ENCODE data around the gene SHOC2. TPM values are rescaled to one million over a fixed set of nuclear protein-coding genes. Genes with fewer than 3 reads are reported as not detected.

The SHOC2 gene
- polyA plus RNA-seq, 1 of the 3 experiments (the other 2 are of a cell fraction) = 6.9 TPM

DNA sequence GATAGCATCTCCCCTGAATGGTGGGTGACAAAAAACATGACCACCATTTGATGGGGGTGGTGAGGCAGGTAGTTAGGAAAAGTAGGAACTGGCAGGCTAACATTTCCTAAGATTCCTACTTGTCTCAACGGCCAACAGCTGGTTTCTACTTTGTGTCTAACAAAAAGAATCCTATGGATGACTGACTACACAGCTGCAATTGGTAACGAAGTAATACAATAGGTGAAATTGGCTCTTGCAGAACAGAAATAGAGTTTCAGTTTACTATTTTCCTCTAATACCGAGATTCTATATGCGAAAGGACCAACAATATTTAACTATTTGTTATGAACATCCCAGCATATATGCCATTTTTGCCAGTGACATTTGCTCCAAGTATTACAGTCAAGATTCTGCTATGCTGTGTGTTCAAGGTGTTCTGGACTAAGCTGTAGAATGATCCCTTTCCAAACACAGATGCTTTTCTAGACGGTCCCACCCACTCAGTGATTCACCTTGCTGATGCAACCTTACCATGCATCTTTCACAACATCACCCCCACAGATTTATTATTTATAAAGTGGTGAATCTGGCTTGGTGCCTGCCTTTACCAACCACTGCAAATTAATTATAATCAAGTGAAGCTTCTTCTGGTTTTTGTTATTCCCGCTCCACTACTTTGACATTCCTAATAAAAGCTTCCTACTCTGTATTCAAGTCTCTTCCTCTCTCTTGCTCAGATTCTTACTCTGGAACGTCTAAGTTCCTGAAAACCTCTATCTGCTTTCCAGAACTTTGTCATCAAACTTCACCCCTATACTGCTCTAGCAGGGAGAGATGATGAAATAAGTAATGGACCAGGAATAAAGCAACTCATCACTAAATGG lies 17.2 kb upstream of the SHOC2 start (continued):
- TF ChIP-seq, protein P1, sequence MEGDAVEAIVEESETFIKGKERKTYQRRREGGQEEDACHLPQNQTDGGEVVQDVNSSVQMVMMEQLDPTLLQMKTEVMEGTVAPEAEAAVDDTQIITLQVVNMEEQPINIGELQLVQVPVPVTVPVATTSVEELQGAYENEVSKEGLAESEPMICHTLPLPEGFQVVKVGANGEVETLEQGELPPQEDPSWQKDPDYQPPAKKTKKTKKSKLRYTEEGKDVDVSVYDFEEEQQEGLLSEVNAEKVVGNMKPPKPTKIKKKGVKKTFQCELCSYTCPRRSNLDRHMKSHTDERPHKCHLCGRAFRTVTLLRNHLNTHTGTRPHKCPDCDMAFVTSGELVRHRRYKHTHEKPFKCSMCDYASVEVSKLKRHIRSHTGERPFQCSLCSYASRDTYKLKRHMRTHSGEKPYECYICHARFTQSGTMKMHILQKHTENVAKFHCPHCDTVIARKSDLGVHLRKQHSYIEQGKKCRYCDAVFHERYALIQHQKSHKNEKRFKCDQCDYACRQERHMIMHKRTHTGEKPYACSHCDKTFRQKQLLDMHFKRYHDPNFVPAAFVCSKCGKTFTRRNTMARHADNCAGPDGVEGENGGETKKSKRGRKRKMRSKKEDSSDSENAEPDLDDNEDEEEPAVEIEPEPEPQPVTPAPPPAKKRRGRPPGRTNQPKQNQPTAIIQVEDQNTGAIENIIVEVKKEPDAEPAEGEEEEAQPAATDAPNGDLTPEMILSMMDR (IDR thresholded peaks at IDR 0.05) = no peak
- TF ChIP-seq TAF1 (IDR thresholded peaks at IDR 0.05; ENCODE audit: borderline replicate concordance, low read depth, low read length) = no peak

DNA sequence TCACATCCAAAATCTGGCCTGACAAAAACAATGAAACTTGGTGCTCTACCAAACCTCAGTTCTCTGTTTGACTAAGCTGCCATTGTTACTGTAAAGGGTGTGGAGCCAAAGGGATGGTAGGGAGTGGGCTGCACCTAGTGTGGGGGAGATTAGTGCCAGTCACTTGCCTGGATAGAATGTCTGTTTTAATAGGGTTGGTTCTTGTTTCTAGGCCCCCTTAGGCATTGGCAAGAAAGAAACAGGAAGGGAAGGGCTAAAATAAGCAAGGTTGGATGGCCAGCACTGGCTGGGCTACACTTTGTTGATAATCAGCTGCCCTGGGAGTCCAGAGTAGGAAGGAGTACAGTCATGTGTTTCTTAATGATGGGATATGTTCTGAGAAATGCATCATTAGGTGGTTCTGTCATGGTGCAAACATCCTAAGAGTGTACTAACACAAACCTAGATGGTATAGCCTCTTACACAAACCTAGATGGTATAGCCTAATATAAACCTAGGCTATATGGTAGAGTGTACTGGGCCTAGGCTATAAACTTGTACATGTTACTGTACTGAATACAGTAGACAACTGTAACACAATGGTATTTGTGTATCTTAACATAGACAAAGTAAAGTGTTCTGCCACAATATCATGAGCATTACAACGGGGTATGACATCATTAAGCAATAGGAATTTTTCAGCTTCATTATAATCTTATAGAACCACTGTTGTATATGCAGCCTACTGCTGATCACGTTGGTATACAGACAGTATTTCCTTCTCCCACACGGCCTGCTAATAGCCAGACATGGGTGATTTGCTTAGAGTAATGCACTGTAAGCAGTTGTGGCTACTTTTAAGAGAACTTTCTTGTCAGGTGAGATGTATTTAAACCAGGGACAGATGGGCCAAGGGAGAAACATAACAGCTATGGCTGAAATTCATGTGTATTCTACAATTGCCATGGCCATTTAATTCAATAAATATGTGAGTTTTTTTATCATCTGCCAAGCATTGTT lies 15.8 kb upstream of the SHOC2 start:
- no peaks in the 10 kb centered on the region for H3K79me2 ChIP-seq (ENCODE audit: insufficient read depth)
- 95% methylated on average over 3 of the region's 3 CpGs for WGBS (ENCODE audit: low lambda C conversion rate)
- H3K4me3 ChIP-seq (ENCODE audit: low read depth in 2 of 2, low read length in 1 of 2) = no peak overlapping the region
- ChIA-PET POLR2A (interaction anchor here (0.6 kb wide), 1 partner anchor 16 kb away, joined by 3 read pairs; the partner anchor contains the start of genes BBIP1 and SHOC2), CTCF (interaction anchor here (0.7 to 3.3 kb wide), 4 partner anchors 10 to 157 kb away, joined by 3 to 20 read pairs (median 4); no protein-coding TSS in a partner anchor)
- no peaks in the 10 kb centered on the region for H3K27me3 ChIP-seq (ENCODE audit: insufficient read depth)
- H3K27ac ChIP-seq (ENCODE audit: low read depth in 2 of 2, low read length in 1 of 2) = no peak overlapping the region; a peak in 1 of 4 replicates
- no peak overlapping the region for H3K9ac ChIP-seq
- no peaks in the 10 kb centered on the region for H4K20me1 ChIP-seq (ENCODE audit: insufficient read depth)
- peaks cover 31 to 34% of the 10 kb centered on the region in 2 experiments for H3K36me3 ChIP-seq (replicated peaks in 1 of 2; ENCODE audit: control insufficient read depth in 1 of 2, insufficient read depth in 2 of 2, low read length in 1 of 2)
- H3K4me2 ChIP-seq = no peak overlapping the region
- no peak overlapping the region for H2AFZ ChIP-seq (ENCODE audit: low read depth)
- TF ChIP-seq SMC3 (IDR thresholded peaks at IDR 0.05; ENCODE audit: low read depth, low read length) (no peak), JUND (IDR thresholded peaks at IDR 0.05) (no peak), RCOR1 (IDR thresholded peaks at IDR 0.05; ENCODE audit: low read length) (no peak), TCF12 (IDR thresholded peaks at IDR 0.05) (no peak), IRF3 (IDR thresholded peaks at IDR 0.05; ENCODE audit: low read depth, low read length) (no peak), POLR2AphosphoS5 (IDR thresholded peaks at IDR 0.05; ENCODE audit: low read depth, low read length) (no peak), YY1 (IDR thresholded peaks at IDR 0.05; ENCODE audit: low read depth) (no peak), NRF1 (IDR thresholded peaks at IDR 0.05; ENCODE audit: low read depth, low read length) (no peak), CHD2 (IDR thresholded peaks at IDR 0.05; ENCODE audit: low read length, partially characterized antibody) (no peak), FOSL2 (IDR thresholded peaks at IDR 0.05; ENCODE audit: borderline replicate concordance, low read depth) (no peak), EZH2phosphoT487 (IDR thresholded peaks at IDR 0.05; ENCODE audit: borderline replicate concordance, low read depth) (no peak)
- TF ChIP-seq, protein P2, sequence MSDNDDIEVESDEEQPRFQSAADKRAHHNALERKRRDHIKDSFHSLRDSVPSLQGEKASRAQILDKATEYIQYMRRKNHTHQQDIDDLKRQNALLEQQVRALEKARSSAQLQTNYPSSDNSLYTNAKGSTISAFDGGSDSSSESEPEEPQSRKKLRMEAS (IDR thresholded peaks at IDR 0.05; ENCODE audit: low read depth) = no peak
- TF ChIP-seq, protein P3, sequence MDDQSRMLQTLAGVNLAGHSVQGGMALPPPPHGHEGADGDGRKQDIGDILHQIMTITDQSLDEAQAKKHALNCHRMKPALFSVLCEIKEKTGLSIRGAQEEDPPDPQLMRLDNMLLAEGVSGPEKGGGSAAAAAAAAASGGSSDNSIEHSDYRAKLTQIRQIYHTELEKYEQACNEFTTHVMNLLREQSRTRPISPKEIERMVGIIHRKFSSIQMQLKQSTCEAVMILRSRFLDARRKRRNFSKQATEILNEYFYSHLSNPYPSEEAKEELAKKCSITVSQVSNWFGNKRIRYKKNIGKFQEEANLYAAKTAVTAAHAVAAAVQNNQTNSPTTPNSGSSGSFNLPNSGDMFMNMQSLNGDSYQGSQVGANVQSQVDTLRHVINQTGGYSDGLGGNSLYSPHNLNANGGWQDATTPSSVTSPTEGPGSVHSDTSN (IDR thresholded peaks at IDR 0.05) = no peak
- DNase-seq = no peak
- no peaks in the 10 kb centered on the region for H3K9me3 ChIP-seq
- peaks cover 1% of the 10 kb centered on the region for H3F3A ChIP-seq (replicated peaks; ENCODE audit: insufficient read depth)
- H3K4me1 ChIP-seq (ENCODE audit: control insufficient read depth in 1 of 2, insufficient read depth in 2 of 2, low read depth in 1 of 2, low read length in 1 of 2) = peaks cover 4 to 5% of the 10 kb centered on the region in 2 experiments; a peak in 3 of 4 replicates
- H3K9me2 ChIP-seq = no peaks in the 10 kb centered on the region

All from SK-N-SH (cell line).